HG03135 (cell line): ENCODE results near the gene HINT3.
"Not testable (repeated sequence)": the region's sequence is repeated elsewhere in the genome, so short reads cannot be mapped to it uniquely, and the experiment has no call there.

Experiments
- ATAC-seq: cut with Tn5 transposase; IDR thresholded peaks from one replicate; pipeline ENCODE4 v1.9.1; 2021; ENCODE audit warnings: mild to moderate bottlenecking, moderate library complexity; ENCODE audit not compliant: unreplicated experiment

HINT3 gene

GRCh38 chr6:125939026-125939425, 17.5 kb upstream of the HINT3 start:
- no peak for ATAC-seq

- ATAC-seq: no peak
Observed at GRCh38 chr6:125939791-125940190, 16.8 kb upstream of the HINT3 start.

DNA sequence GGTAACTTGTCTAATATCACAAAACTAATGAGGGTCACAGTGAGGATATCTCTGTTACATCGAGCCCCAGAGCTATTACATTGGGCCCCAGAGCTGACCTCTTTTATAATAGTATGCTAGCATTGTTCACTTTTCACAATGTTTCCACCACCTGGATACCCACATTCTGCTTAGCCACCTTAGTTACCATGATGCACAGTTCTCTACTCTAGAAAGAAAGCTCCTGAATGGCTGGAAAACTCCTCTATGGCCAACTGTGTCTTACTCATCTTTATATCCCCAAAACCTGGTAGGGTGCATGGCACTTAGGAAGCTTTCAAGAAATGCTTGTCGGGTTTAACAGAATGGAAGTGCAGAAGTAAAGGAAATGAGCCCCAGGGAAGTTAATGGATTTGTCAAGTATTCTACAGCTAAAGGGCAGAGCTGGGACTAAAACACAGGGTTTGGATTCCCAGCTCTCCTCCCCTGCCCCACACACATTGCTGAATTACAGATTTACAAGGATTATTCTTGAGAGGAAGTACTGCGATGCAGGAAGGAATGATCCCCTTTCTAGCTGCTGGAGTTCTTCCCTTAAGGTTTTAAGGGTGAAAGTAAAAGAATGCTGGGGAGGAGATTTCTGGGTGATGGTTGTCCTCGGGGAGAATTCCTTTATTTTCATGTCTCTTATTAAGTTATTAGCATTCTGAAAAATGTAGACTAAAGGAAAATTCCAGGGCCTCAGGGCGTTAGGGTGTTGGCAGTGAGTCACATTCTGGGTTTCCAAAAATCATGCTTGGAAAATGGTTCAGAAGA, 16.1 kb upstream of the HINT3 start:
- no peak for ATAC-seq

GRCh38 chr6:125942672-125943527, 13.7 kb upstream of the HINT3 start:
- no peak for ATAC-seq

DNA sequence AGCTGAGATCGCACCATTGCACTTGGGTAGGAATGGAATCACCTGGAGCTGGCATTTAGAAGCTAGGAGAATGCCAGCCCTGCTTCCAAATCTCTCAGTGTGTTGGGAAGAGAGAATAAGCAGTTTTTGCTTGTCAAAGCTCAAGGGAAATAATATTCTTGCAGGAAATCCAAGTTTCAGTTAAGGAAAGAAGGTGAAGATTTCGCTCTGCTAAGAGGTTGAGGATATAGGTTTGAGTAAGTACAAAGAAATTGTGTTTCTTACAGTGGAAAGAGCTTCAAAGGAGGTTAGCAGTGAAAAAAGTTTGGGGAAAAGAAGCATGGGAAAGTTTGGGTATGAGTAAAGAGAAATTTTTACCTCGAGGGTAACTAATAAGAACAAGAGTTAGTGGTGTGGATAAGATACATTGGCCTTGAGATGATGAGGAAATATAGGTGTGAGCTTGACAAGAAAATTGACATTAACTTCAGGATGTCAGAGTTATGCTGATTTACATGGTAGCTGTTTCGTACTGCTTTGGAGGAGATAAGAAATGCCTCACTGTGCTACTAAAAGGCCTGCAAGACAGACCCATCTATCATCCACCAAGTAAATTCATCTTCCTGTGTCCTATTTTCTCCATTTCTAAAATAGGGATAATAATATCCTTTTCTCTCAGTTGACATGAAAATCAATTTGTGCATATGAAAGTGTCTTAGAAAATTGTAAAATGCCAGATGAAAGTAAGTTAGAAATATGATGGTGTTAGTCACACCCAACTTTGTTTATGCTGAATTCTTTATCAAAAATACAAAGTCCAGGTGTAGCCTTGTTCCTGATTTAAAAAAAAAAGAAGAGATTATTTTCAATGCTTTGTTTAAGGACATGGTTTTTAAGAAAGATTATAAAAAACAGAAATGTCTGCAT, 12.8 kb upstream of the HINT3 start:
- ATAC-seq: no peak

GRCh38 chr6:125944434-125944816, 12.1 kb upstream of the HINT3 start:
- ATAC-seq: no peak

- no peak for ATAC-seq
Observed at GRCh38 chr6:125944896-125945295, 11.7 kb upstream of the HINT3 start.

GRCh38 chr6:125945378-125946141, 11.0 kb upstream of the HINT3 start:
- no peak for ATAC-seq

DNA sequence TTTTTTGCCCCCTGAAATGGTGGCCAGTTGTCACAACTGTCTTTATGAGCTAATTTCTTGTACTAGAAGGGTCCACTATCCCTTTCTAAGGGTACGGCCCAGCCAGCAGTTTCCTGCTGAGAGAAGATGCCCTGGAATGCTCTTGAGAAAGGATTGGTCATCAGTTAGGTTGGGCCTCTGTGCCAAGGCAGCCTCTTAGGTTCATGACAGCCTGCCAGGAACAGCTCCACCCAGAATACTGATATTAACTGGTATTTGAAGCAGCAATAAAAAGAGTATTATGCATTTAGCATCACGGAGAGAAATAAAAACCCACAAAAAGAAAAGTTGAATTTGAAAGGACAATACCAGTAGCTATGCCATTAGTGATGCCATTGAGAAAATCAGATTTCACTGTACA, 9.0 kb upstream of the HINT3 start:
- no peak for ATAC-seq

DNA sequence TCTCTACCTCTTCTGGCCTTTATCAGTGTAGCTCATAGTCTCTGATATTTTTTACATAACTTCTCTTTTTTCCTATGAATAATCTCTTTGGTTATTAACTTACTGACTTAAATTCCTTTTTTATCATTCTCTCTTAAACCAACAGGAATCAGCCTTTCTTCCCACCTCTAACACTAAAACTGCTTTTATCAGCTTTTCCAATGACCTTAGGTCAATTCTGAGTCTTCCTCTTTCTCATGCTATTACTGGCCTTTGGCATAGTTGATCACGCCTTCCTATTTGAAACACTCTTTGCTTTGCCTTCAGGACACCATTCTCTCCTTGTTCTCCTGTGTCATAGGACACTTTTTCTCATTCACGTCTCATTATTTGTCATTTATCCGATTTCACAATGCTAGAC, 8.1 kb upstream of the HINT3 start:
- no peak for ATAC-seq

- ATAC-seq: no peak
Observed at GRCh38 chr6:125949069-125949468, 7.5 kb upstream of the HINT3 start.

- ATAC-seq: no peak
Observed at GRCh38 chr6:125950293-125950692, 6.3 kb upstream of the HINT3 start.

GRCh38 chr6:125950716-125951115, 5.9 kb upstream of the HINT3 start:
- ATAC-seq: not testable (repeated sequence)

- ATAC-seq: no peak
Observed at GRCh38 chr6:125951323-125951722, 5.2 kb upstream of the HINT3 start.

GRCh38 chr6:125952764-125953501, 3.6 kb upstream of the HINT3 start:
- no peak for ATAC-seq

GRCh38 chr6:125953502-125953875, 3.1 kb upstream of the HINT3 start:
- ATAC-seq: no peak

GRCh38 chr6:125954735-125955339, 1.7 kb upstream of the HINT3 start:
- ATAC-seq: no peak

GRCh38 chr6:125955973-125956372, 597 bp upstream of the HINT3 start:
- no peak for ATAC-seq

DNA sequence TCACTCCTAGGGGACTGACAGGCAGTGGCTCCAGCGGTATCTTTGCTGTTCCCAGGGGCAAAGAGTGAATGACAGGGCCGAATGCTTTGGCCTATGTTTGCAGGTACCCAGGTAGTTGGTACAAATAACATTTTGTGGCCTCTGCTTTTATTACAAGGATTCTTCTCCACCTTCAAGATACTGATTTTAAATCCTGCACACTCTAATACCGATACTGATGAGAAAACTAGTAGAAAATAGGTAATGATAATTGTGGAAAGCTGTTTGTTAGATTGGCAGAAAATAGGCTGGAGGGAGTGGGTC, 772 bp downstream of the HINT3 start:
- ATAC-seq: no peak

DNA sequence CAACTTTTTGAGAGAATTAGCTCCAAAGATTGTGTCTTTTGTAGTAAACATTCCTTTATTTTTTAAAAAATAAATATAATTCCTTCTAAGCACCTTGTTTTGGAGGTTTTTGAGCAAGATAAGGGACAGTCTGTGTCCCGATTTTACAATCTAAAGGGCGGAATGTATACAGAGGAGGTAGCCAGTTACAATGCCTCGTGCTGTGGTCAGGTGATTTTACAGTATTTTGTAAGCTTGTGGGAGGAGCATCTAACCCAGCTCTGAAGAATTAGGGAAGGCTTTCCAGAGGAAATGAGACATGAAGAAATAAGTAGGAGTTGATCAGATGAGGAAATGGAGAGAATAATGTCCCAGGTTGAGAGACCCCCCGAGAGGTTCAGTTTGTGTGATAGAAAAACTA, 1.3 kb downstream of the HINT3 start:
- no peak for ATAC-seq
